Midbrain (tissue), 1 donor: ENCODE measurements around the gene UGT3A1.
A peak's percentile ranks its signal among the peaks of the same experiment; 100 is the strongest.
"Not testable (repeated sequence)": the region's sequence is repeated elsewhere in the genome, so short reads cannot be mapped to it uniquely, and the experiment has no call there.

Experiments
- DNase-seq: peaks from one replicate; lab custom pipeline; 2025; lab: John Stamatoyannopoulos, UW

UGT3A1 gene

GRCh38 chr5:35990941-35991611 is at the start of gene UGT3A1:
Gene UGT3A1, minus strand, starts transcription at chr5:35991390. Its CDS starts 150 bp downstream, at chr5:35991240.
- no peak for DNase-seq

GRCh38 chr5:36035696-36036095 is 44.5 kb upstream of the UGT3A1 start:
- no peak for DNase-seq

GRCh38 chr5:36034536-36035134 is 43.4 kb upstream of the UGT3A1 start:
- not testable (repeated sequence) for DNase-seq

- DNase-seq = no peak
These were observed 42.3 kb upstream of the UGT3A1 start for GRCh38 chr5:36033486-36033885.

GRCh38 chr5:36033047-36033446 is 41.9 kb upstream of the UGT3A1 start:
- no peak for DNase-seq

- no peak for DNase-seq
These were observed 40.0 kb upstream of the UGT3A1 start for GRCh38 chr5:36031223-36031622.

- DNase-seq = peak; percentile 66
These were observed 38.7 kb upstream of the UGT3A1 start for GRCh38 chr5:36029914-36030313.

GRCh38 chr5:36028816-36029465 is 37.8 kb upstream of the UGT3A1 start:
- DNase-seq = no peak

GRCh38 chr5:36027711-36028110 is 36.5 kb upstream of the UGT3A1 start:
- no peak for DNase-seq

GRCh38 chr5:36026706-36027465 is 35.7 kb upstream of the UGT3A1 start:
- no peak for DNase-seq

- not testable (repeated sequence) for DNase-seq
These were observed 31.1 kb upstream of the UGT3A1 start for GRCh38 chr5:36022246-36022645.

GRCh38 chr5:36019584-36019983 is 28.4 kb upstream of the UGT3A1 start:
- not testable (repeated sequence) for DNase-seq

GRCh38 chr5:36017622-36018021 is 26.4 kb upstream of the UGT3A1 start:
- no peak for DNase-seq

- DNase-seq = no peak
These were observed 25.8 kb upstream of the UGT3A1 start for GRCh38 chr5:36017004-36017403.

- DNase-seq = no peak
These were observed 22.0 kb upstream of the UGT3A1 start for GRCh38 chr5:36013182-36013581.

GRCh38 chr5:36009698-36010097 is 18.5 kb upstream of the UGT3A1 start:
- no peak for DNase-seq

GRCh38 chr5:36007366-36007765 is 16.2 kb upstream of the UGT3A1 start:
- DNase-seq = no peak

- no peak for DNase-seq
These were observed 15.0 kb upstream of the UGT3A1 start for GRCh38 chr5:36006163-36006562.

- DNase-seq = no peak
These were observed 9.8 kb upstream of the UGT3A1 start for GRCh38 chr5:36001032-36001431.

- DNase-seq = no peak
These were observed 8.4 kb upstream of the UGT3A1 start for GRCh38 chr5:35999547-35999946.

GRCh38 chr5:35996076-35996475 is 4.9 kb upstream of the UGT3A1 start:
- DNase-seq = no peak

GRCh38 chr5:35990520-35990919 is 670 bp downstream of the UGT3A1 start:
- no peak for DNase-seq

- DNase-seq = no peak
These were observed 2.7 kb downstream of the UGT3A1 start for GRCh38 chr5:35988529-35988928.
